HG03095 (cell line): Measurements from ENCODE around the gene ILK.

Source experiments
- ATAC-seq: cut with Tn5 transposase; IDR thresholded peaks from one replicate; pipeline ENCODE4 v1.9.1; 2021; ENCODE audit warnings: moderate library complexity; ENCODE audit not compliant: unreplicated experiment

Gene ILK

GRCh38 chr11:6603287-6604080 lies at the start of gene ILK, which contains the start of gene RRP8:
ILK (plus strand) TSS chr11:6603774; CDS start chr11:6604272, 498 bp downstream.
RRP8 (minus strand) TSS chr11:6603616; CDS start chr11:6603502, 114 bp downstream.
- ATAC-seq, result peak; percentile 71

- ATAC-seq, result no peak
Measured at GRCh38 chr11:6554828-6555706, 48.5 kb upstream of the ILK start.

- ATAC-seq, result no peak
Measured at GRCh38 chr11:6556139-6556949, 47.2 kb upstream of the ILK start.

- ATAC-seq, result no peak
Measured at GRCh38 chr11:6557063-6557462, 46.5 kb upstream of the ILK start.

GRCh38 chr11:6557761-6558674 lies 45.6 kb upstream of the ILK start:
- no peak for ATAC-seq

GRCh38 chr11:6559369-6559768 lies 44.2 kb upstream of the ILK start:
- ATAC-seq, result no peak

GRCh38 chr11:6561288-6561687 lies 42.3 kb upstream of the ILK start:
- ATAC-seq, result no peak

GRCh38 chr11:6563121-6563619 lies 40.4 kb upstream of the ILK start:
- ATAC-seq, result no peak

- no peak for ATAC-seq
Measured at GRCh38 chr11:6563667-6564066, 39.9 kb upstream of the ILK start.

GRCh38 chr11:6565325-6565724 lies 38.2 kb upstream of the ILK start:
- no peak for ATAC-seq

- ATAC-seq, result no peak
Measured at GRCh38 chr11:6565988-6566703, 37.4 kb upstream of the ILK start.

- ATAC-seq, result no peak
Measured at GRCh38 chr11:6566704-6567370, 36.7 kb upstream of the ILK start.

GRCh38 chr11:6567371-6567745 lies 36.2 kb upstream of the ILK start:
- no peak for ATAC-seq

- ATAC-seq, result no peak
Measured at GRCh38 chr11:6568191-6568918, 35.2 kb upstream of the ILK start.

GRCh38 chr11:6569706-6570105 lies 33.9 kb upstream of the ILK start:
- ATAC-seq, result no peak

GRCh38 chr11:6570691-6571427 lies 32.7 kb upstream of the ILK start:
- no peak for ATAC-seq

GRCh38 chr11:6571434-6572008 lies 32.1 kb upstream of the ILK start:
- no peak for ATAC-seq
